Naive thymus-derived CD8-positive, alpha-beta T cell (primary cell): ENCODE measurements around the gene POU3F3. TPM values are rescaled to one million over a fixed set of nuclear protein-coding genes. Genes with fewer than 3 reads are reported as not detected.

Experiments used
- ATAC-seq, 2 donors: fragments of 150-1000 bp; cut with Tn5 transposase in 1 of 2; sonication (Bioruptor Pico), chemical (Tn5 transposase) in 1 of 2; 1 replicate in 1 of 2; 2 replicates in 1 of 2; pipeline ENCODE4 v1.10.0; 2021; ENCODE audit warnings: mild to moderate bottlenecking in 2 of 2, moderate library complexity in 2 of 2
- POLR2A ChIA-PET: fragments of 350-600 bp; sonication (Branson Sonifier 250); formaldehyde crosslinking; loops from one replicate; lab custom pipeline; 2021; ENCODE audit warnings: antibody characterized with exemption; lab: Charles Lee
- DNase-seq, 10 donors: peaks; one replicate each; pipeline versions ENCODE4 v3.0.0 to v3.0.0-alpha.2; 2020 to 2022
- H3K27ac Mint-ChIP-seq, 10 donors: one replicate each; pipeline ENCODE4 v1.8.0; 2020 to 2022; ENCODE audit warnings: mild to moderate bottlenecking in 10 of 10, mixed read lengths in 10 of 10, moderate library complexity in 4 of 10, inconsistent platforms in 1 of 10
- H3K27me3 Mint-ChIP-seq, 5 donors: one replicate each; pipeline ENCODE4 v1.8.0; 2021 to 2022; ENCODE audit warnings: mixed read lengths in 5 of 5
- H3K36me3 Mint-ChIP-seq, 3 donors: one replicate each; pipeline ENCODE4 v1.8.0; 2020 to 2022; ENCODE audit warnings: mixed read lengths in 3 of 3, mild to moderate bottlenecking in 2 of 3, inconsistent platforms in 1 of 3
- H3K4me1 Mint-ChIP-seq, 4 donors: one replicate each; pipeline ENCODE4 v1.8.0; 2021 to 2022; ENCODE audit warnings: mixed read lengths in 4 of 4
- H3K4me3 Mint-ChIP-seq, 10 donors: one replicate each; pipeline ENCODE4 v1.8.0; 2020 to 2022; ENCODE audit warnings: mild to moderate bottlenecking in 10 of 10, mixed read lengths in 10 of 10, moderate library complexity in 6 of 10, inconsistent platforms in 1 of 10
- H3K9me3 Mint-ChIP-seq, 9 donors: one replicate each; pipeline ENCODE4 v1.8.0; 2020 to 2022; ENCODE audit warnings: mixed read lengths in 9 of 9, mild to moderate bottlenecking in 3 of 9, inconsistent platforms in 1 of 9, moderate library complexity in 1 of 9
- polyA plus RNA-seq, 3 donors: library from polyadenylated mRNA; unstranded; fragments of 300-500 nt; fragmentation: Illumina TruSeq; gene quantifications; one replicate each; pipeline ENCODE4 v1.2.3, GENCODE V29; 2021
- total RNA-seq, 8 experiments: library from RNA in 2 of 8; stranded (reverse) in 2 of 8; gene quantifications; one replicate each; pipeline ENCODE4 v1.2.3 and lab custom pipeline; 2021 to 2026

The POU3F3 gene
- total and polyA plus RNA-seq, 5 experiments from 2014 or later = not detected

DNA sequence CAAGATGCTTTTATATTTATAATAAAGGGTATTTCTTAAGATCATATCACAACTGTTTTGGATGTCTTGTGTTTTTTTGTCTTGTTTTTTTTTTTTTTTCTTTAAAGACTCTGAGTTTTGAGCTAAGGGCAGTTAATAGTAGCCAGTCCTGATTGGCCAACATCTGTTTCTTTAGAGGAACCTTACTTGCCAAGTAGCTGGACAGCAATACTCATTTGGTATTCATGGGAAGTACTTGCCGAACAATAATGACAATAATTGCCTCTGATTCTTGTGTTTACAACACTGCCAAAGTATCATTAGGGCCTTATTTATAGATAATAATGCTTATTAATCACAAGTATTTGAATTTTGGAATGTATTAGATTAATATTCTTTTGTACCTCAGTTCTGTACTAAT lies 17.1 kb upstream of the POU3F3 start:
- POLR2A ChIA-PET = interaction anchor here (0.7 kb wide), 1 partner anchor 14 kb away, joined by 3 read pairs; no protein-coding TSS in a partner anchor
- no peaks in the 10 kb centered on the region for H3K36me3 Mint-ChIP-seq
- peaks cover 7 to 44% (median 19%) of the 10 kb centered on the region in 5 donors for H3K27me3 Mint-ChIP-seq
- DNase-seq (no peak), ATAC-seq (no peak)
- H3K27ac Mint-ChIP-seq = no peak overlapping the region
- H3K4me3 Mint-ChIP-seq = no peak overlapping the region
- peaks cover 0 to 4% (median 0%) of the 10 kb centered on the region in 4 donors for H3K4me1 Mint-ChIP-seq
- peaks cover 0 to 5% (median 0%) of the 10 kb centered on the region in 9 donors for H3K9me3 Mint-ChIP-seq

DNA sequence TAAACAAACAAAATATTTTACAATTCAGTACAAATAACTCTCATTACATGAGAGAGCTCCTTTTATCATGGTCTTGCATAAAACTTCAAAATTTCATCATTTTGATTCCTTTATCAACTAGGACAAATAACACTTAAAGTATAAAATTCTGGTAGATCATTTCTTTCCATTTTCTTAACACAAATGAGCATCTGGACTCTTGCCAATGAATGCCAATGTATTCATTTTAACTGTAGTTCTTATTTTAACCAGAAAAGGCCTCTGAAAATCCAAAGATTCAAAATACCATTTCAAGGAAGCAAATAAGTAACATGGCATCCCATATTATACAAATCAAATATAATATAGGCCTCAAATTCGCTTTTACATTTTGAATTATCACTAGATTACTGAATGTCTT lies 13.8 kb upstream of the POU3F3 start:
- no peak overlapping the region for H3K27ac Mint-ChIP-seq
- peaks cover 4 to 17% (median 10%) of the 10 kb centered on the region in 4 donors for H3K4me1 Mint-ChIP-seq
- H3K4me3 Mint-ChIP-seq = no peak overlapping the region
- DNase-seq = no peak
- no peaks in the 10 kb centered on the region for H3K36me3 Mint-ChIP-seq
- H3K27me3 Mint-ChIP-seq = peaks cover 22 to 59% (median 29%) of the 10 kb centered on the region in 5 donors
- POLR2A ChIA-PET = no interaction called here
- peaks cover 0 to 2% (median 0%) of the 10 kb centered on the region in 9 donors for H3K9me3 Mint-ChIP-seq
- no peak for ATAC-seq

DNA sequence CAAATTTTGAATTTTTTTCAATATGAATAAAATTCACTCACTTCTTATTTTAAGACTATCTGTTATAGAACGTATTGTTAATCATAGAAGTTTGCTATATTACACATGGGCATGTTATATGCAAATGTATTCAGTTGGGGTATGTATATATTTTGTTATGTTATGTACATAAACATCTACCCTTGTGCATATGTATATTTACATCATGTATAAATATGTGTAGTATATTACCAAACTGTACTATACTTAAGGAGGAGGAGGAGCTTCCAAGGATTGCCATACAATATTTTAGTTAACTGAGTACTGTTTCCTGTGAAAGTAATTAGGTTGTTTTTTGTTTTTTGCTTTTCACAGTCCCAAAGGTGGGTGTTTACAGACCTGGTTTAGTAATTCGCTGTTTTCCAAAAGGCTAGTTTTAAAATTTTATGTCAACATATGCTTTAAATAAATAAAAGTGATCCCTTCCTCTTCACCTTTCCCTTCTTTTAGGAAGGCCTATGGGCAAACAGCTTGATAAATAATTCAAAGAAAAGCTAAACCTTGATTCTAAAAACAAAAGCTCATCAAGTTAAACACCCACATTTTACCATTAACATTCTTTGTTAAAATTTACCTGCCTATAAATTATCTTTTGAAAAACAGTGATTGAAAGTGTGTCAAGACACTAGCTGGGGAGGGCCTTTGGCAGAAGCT lies 12.9 kb upstream of the POU3F3 start:
- no peak overlapping the region for H3K4me3 Mint-ChIP-seq
- peaks cover 28 to 63% (median 37%) of the 10 kb centered on the region in 5 donors for H3K27me3 Mint-ChIP-seq
- no peak overlapping the region for H3K27ac Mint-ChIP-seq
- ATAC-seq (no peak), DNase-seq (no peak)
- H3K36me3 Mint-ChIP-seq = no peaks in the 10 kb centered on the region
- POLR2A ChIA-PET = no interaction called here
- peaks cover 0 to 2% (median 0%) of the 10 kb centered on the region in 9 donors for H3K9me3 Mint-ChIP-seq
- peaks cover 7 to 19% (median 14%) of the 10 kb centered on the region in 4 donors for H3K4me1 Mint-ChIP-seq

DNA sequence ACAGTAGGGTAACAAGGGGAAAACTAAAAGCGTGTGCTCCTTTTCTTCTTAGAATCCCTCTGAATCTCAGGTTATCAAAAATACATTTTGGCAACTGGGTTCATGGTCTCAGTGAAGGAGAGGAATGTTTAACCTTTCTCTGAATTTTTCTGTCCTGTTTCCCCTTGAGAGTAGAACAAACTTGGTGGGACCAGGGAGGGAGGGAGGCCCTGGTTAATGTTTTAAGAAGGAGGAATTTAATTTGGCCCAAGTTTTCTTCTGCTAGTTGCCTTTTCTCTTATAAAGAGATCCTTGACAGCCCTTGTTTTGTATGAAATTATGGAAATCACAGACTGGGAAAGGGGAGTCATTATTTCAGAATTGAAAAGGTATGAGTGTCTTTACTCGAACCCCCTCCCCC lies 12.2 kb upstream of the POU3F3 start:
- ATAC-seq (no peak), DNase-seq (no peak)
- Mint-ChIP-seq H3K9me3 (peaks cover 0 to 4% (median 0%) of the 10 kb centered on the region in 9 donors), H3K27ac (no peak overlapping the region), H3K36me3 (no peaks in the 10 kb centered on the region), H3K27me3 (peaks cover 31 to 65% (median 44%) of the 10 kb centered on the region in 5 donors), H3K4me1 (peaks cover 8 to 19% (median 14%) of the 10 kb centered on the region in 4 donors), H3K4me3 (peak overlapping the region in 3 of 10 donors; percentile 36 to 60 (median 39))
- POLR2A ChIA-PET = no interaction called here

DNA sequence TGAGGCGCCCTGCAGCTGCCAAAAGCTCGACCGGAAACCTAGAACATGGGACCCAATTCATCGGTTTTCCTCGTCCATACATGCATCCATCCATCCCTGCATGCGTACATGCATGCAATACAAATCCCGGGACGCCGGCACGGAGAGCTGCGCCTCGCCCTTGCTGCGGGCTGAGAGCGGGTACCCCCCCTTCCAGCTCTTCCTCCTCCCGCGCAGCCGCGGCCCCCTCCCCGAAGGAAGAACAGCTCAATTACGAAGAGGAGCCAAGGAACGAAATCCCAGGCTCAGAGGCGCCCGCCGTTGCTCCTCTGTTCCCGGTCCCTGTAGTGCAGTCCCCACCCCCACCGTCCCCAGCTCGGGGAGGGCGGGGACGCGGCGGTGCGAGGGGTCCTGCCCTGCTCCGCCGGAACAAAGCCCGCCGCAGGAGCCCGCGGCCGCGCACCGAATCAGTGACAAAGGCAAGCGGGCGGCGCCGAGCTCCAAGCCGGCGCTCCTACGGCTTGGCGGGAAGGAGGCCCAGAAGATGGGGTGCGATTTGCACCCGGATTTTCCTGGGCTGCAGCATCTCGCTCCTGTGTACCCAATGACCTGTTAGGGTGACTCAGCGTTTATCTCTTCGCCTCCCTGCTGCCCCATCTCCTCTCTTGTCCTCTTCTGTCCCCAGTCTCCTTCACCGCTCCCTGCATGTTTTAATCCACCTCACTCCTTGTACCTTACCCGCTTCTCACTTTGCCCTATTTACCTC lies 8.9 kb upstream of the POU3F3 start:
- peaks cover 0 to 5% (median 0%) of the 10 kb centered on the region in 9 donors for H3K9me3 Mint-ChIP-seq
- H3K36me3 Mint-ChIP-seq = no peaks in the 10 kb centered on the region
- peaks cover 47 to 82% (median 70%) of the 10 kb centered on the region in 5 donors for H3K27me3 Mint-ChIP-seq
- no peak for ATAC-seq
- peaks cover 8 to 29% (median 18%) of the 10 kb centered on the region in 4 donors for H3K4me1 Mint-ChIP-seq
- H3K4me3 Mint-ChIP-seq = peak overlapping the region in 8 of 10 donors; percentile 39 to 81 (median 46)
- H3K27ac Mint-ChIP-seq = peak overlapping the region in 1 of 10 donors; percentile 34
- DNase-seq = no peak
- POLR2A ChIA-PET = no interaction called here

DNA sequence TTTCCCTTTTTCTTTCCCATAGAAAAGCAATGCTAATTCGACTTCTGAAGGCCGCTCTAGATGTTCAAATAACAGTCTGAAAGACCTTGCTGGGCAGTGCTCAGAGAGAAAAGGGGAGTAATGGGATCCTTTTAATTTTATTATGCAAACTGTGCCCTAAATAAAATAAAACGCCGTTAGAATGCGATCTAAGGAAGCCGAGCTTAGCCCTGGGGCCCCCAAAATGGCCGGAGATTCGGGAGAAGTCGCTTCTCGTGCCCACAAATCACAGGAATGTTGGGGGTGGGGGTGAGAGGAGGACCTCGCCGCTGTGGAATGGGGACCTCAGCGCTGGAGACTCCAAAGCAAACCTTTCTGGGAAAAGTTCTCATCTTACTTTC lies 8.4 kb upstream of the POU3F3 start:
- DNase-seq (no peak), ATAC-seq (no peak)
- Mint-ChIP-seq H3K27ac (peak overlapping the region in 1 of 10 donors; percentile 34), H3K4me3 (peak overlapping the region in 8 of 10 donors; percentile 23 to 81 (median 45)), H3K27me3 (peaks cover 50 to 85% (median 75%) of the 10 kb centered on the region in 5 donors), H3K4me1 (peaks cover 9 to 34% (median 19%) of the 10 kb centered on the region in 4 donors), H3K9me3 (peaks cover 0 to 5% (median 0%) of the 10 kb centered on the region in 9 donors), H3K36me3 (no peaks in the 10 kb centered on the region)
- POLR2A ChIA-PET = no interaction called here

DNA sequence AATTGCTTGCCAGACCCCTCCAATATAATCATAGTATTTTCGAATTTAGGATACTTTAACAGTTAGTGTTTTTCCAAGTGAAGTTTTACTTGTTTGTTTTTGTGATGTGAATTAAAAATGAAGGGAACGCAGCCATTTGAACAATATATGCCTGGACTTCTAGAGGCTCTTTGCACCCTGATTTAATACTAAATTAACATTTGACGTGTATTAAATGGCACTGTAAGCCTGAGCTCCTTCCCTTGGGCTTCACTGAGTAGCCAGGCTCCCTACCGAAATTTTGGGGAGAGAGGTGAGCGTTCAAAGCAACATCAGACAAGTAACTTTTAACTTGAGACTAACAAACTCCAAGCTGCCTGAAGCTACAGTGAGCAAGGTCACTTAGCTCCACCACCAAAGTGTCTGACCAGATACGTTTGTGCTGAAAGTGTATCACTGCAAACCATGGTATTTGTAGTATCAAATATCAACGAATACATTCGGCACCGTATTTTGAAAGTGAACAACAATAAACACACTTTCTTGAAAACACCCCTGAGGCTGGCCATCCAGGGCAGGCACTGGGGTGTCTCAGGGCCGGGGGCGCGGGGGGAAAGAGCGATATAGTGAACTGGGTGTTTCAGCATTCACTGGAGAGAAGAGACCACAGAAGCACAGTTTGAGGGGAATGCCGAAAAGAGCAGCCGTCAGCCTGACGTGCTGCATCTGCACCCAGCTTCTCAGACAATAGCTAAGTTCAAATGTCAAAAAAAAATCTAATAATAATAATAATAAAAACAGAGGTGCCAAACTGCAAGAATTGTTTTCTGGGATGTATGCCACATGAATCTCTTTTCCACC lies 7.7 kb upstream of the POU3F3 start:
- Mint-ChIP-seq H3K36me3 (no peaks in the 10 kb centered on the region), H3K27me3 (peaks cover 55 to 89% (median 77%) of the 10 kb centered on the region in 5 donors), H3K27ac (peak overlapping the region in 1 of 10 donors; percentile 24), H3K4me3 (no peak overlapping the region), H3K4me1 (peaks cover 10 to 40% (median 22%) of the 10 kb centered on the region in 4 donors), H3K9me3 (peaks cover 0 to 5% (median 0%) of the 10 kb centered on the region in 9 donors)
- POLR2A ChIA-PET = no interaction called here
- no peak for DNase-seq
- ATAC-seq = no peak

DNA sequence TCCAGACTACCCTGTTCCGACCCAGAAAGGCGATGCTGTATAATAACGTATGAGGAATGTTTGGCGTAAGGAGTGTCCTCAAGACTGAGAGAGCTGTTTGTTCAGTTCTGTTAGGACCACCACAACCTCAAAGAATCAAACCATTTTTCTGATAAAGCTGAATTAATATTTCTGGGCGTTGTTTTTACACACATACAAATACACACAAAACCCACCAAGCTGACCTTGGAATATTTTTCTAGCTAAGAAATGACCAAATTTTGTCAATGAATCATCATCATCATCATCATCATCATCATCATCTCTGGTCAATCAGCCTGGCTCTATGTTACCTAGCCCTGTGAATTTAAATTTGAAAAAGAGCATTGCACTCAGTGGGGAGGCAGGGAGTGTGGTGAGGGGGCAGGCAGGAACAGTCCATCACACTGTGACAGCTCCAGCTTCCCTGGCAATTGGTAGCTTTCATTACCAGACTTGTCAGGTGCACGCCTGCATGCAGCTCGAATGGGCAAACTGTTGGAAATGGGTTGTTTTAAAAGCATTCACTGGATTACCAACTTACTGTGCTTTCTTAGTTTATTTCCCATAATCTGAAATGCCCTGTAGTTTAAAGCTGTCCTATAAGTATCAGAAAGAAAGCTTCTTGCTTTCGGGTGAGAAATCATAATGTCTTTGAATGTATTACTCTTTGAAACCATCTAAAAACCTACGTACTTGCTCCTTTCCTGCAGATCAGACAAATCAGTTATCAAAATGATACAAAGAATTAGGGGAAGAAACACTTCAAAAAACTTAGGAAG lies 6.9 kb upstream of the POU3F3 start:
- DNase-seq (no peak), ATAC-seq (no peak)
- POLR2A ChIA-PET = no interaction called here
- Mint-ChIP-seq H3K36me3 (no peaks in the 10 kb centered on the region), H3K27ac (no peak overlapping the region), H3K9me3 (peaks cover 0 to 5% (median 0%) of the 10 kb centered on the region in 9 donors), H3K27me3 (peaks cover 55 to 89% (median 77%) of the 10 kb centered on the region in 5 donors), H3K4me1 (peaks cover 10 to 49% (median 24%) of the 10 kb centered on the region in 4 donors), H3K4me3 (no peak overlapping the region)

DNA sequence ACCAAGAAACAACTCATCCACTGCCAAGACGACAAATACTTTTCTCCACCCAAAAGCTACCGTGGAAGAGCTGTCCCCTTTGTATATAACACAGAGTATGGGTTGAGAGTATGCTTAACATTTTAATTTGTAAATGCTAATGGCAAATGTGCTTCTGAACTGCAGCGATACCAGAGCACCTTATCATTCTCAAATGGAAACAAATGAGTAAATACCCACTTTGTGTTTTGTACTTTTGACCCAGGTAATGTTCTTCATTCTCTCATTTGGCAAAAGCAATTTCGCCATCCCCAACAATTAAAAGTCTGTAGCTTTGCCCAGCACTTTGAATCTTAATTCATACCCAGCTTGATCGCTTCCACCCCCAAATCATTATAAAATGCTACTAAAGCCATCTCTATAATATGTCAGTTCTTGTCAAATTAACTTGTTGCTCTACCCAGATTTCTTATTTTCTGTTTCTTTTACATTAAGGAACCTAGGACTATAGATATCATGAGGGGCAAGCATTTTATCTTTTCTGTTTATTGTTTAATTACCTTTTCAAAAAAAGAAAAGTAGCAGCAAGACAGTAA lies 6.2 kb upstream of the POU3F3 start:
- H3K4me3 Mint-ChIP-seq = no peak overlapping the region
- H3K27ac Mint-ChIP-seq = no peak overlapping the region
- no peaks in the 10 kb centered on the region for H3K36me3 Mint-ChIP-seq
- peaks cover 13 to 56% (median 23%) of the 10 kb centered on the region in 4 donors for H3K4me1 Mint-ChIP-seq
- ATAC-seq = no peak
- H3K9me3 Mint-ChIP-seq = peaks cover 0 to 5% (median 0%) of the 10 kb centered on the region in 9 donors
- POLR2A ChIA-PET = no interaction called here
- H3K27me3 Mint-ChIP-seq = peaks cover 54 to 90% (median 77%) of the 10 kb centered on the region in 5 donors
- DNase-seq = no peak

DNA sequence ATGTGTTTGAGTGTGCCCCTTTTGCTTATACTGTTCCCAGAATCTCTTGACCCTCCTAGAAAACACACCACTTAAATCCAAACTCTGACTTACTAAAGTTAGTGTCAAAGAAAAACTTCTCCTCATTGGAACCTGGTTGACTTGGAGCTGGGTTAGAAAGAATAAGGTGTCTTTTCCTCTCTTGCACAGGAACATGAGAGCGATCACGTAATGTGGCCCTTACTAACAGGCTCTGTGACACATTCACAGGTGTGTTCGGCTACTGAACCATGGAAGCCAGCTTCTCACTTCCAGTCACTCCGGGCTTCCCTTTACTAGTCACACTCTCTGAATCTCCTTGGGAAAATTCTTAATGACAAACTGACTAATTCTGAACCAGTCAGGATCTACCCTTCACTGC lies 5.4 kb upstream of the POU3F3 start:
- peaks cover 0 to 5% (median 0%) of the 10 kb centered on the region in 9 donors for H3K9me3 Mint-ChIP-seq
- H3K4me1 Mint-ChIP-seq = peaks cover 18 to 62% (median 30%) of the 10 kb centered on the region in 4 donors
- no peak overlapping the region for H3K27ac Mint-ChIP-seq
- DNase-seq (no peak), ATAC-seq (no peak)
- H3K36me3 Mint-ChIP-seq = peaks cover 0 to 3% (median 0%) of the 10 kb centered on the region in 3 donors
- no peak overlapping the region for H3K4me3 Mint-ChIP-seq
- POLR2A ChIA-PET = no interaction called here
- peaks cover 57 to 99% (median 82%) of the 10 kb centered on the region in 5 donors for H3K27me3 Mint-ChIP-seq

DNA sequence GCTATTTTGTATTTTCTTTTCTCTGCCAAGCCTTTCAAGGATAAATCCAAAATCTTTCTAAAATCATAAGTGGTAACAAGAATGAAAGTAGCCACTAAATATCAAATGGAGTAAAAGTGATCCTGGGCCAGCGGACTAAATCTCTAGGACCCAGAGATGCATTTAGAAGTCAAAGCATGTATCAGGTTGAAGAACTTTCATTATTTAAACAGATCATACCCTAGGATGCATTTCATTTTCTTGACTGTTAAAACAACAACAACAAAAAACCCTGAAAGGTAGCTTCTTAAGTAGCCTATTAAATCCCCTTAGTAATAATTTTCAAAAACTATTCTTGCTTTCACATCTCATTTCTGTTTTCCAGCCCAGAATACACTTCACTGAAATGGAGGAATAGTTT lies 4.8 kb upstream of the POU3F3 start:
- Mint-ChIP-seq H3K27me3 (peaks cover 58 to 99% (median 83%) of the 10 kb centered on the region in 5 donors), H3K9me3 (peaks cover 0 to 5% (median 0%) of the 10 kb centered on the region in 9 donors), H3K4me3 (no peak overlapping the region), H3K4me1 (peaks cover 20 to 65% (median 31%) of the 10 kb centered on the region in 4 donors), H3K27ac (peak overlapping the region in 1 of 10 donors; percentile 24), H3K36me3 (peaks cover 0 to 6% (median 0%) of the 10 kb centered on the region in 3 donors)
- DNase-seq (no peak), ATAC-seq (no peak)
- POLR2A ChIA-PET = no interaction called here
